Neuronal stem cell (in vitro differentiated cells): ENCODE measurements around the gene NOC2L.

Experiments
- DNase-seq: peaks from one replicate; pipeline ENCODE4 v3.0.0-alpha.2; 2013; ENCODE audit warnings: low spot score
- H2AFZ ChIP-seq: one replicate; pipeline ENCODE4 v1.6.1; 2013; ENCODE audit warnings: mild to moderate bottlenecking, low read length, inconsistent platforms
- H2AK5ac ChIP-seq: 2 replicates; pipeline ENCODE4 v1.6.1; 2013; ENCODE audit warnings: low read depth, mild to moderate bottlenecking, inconsistent platforms, low read length, moderate library complexity, mixed read lengths
- H2BK120ac ChIP-seq: 2 replicates; pipeline ENCODE4 v1.6.1; 2013; ENCODE audit warnings: low read depth, mild to moderate bottlenecking, inconsistent platforms, low read length, moderate library complexity, mixed read lengths
- H2BK12ac ChIP-seq: one replicate; pipeline ENCODE4 v1.6.1; 2013; ENCODE audit warnings: low read length, inconsistent platforms
- H2BK15ac ChIP-seq: 2 replicates; pipeline ENCODE4 v1.6.1; 2013; ENCODE audit warnings: mild to moderate bottlenecking, low read length, inconsistent platforms, mixed read lengths
- H2BK5ac ChIP-seq: one replicate; pipeline ENCODE4 v1.6.1; 2013; ENCODE audit warnings: inconsistent platforms, mild to moderate bottlenecking, low read length, moderate library complexity
- H3K14ac ChIP-seq: one replicate; pipeline ENCODE4 v1.6.1; 2013; ENCODE audit warnings: low read length, inconsistent platforms
- H3K18ac ChIP-seq: 2 replicates; pipeline ENCODE4 v1.6.1; 2013; ENCODE audit warnings: low read length, inconsistent platforms
- H3K23ac ChIP-seq: 2 replicates; pipeline ENCODE4 v1.6.1; 2013; ENCODE audit warnings: low read depth, mild to moderate bottlenecking, mixed read lengths, low read length, inconsistent platforms; ENCODE audit not compliant: poor library complexity
- H3K27ac ChIP-seq: replicated peaks from 3 replicates; pipeline ENCODE4 v1.5.1; 2013; ENCODE audit warnings: low read length, inconsistent platforms
- H3K27me3 ChIP-seq, 3 experiments: 2 replicates each; pipeline ENCODE4 v1.6.1; 2013; ENCODE audit warnings: low read length in 3 of 3, mild to moderate bottlenecking in 2 of 3, inconsistent platforms in 1 of 3, low read depth in 1 of 3, mixed read lengths in 1 of 3, moderate library complexity in 1 of 3; ENCODE audit not compliant: control insufficient read depth in 3 of 3, insufficient read depth in 3 of 3
- H3K36me3 ChIP-seq, 2 donors: replicated peaks in 1 of 2; 2 replicates each; pipeline ENCODE4 v1.6.1; 2013; ENCODE audit warnings: low read length in 2 of 2; ENCODE audit not compliant: control insufficient read depth in 2 of 2, insufficient read depth in 2 of 2
- H3K4ac ChIP-seq: 2 replicates; pipeline ENCODE4 v1.6.1; 2013; ENCODE audit warnings: inconsistent platforms, mild to moderate bottlenecking, low read length, moderate library complexity
- H3K4me1 ChIP-seq, 2 donors: 1 replicate in 1 of 2; 2 replicates in 1 of 2; pipeline ENCODE4 v1.6.1; 2013; ENCODE audit warnings: low read length in 2 of 2, low read depth in 1 of 2; ENCODE audit not compliant: control insufficient read depth in 2 of 2, insufficient read depth in 1 of 2
- H3K4me2 ChIP-seq: one replicate; pipeline ENCODE4 v1.6.1; 2013; ENCODE audit warnings: mild to moderate bottlenecking, low read length, inconsistent platforms; ENCODE audit not compliant: insufficient read depth, poor library complexity, severe bottlenecking
- H3K4me3 ChIP-seq, 2 donors: 2 replicates each; pipeline ENCODE4 v1.5.1; 2013; ENCODE audit warnings: low read length in 2 of 2, mild to moderate bottlenecking in 2 of 2, inconsistent platforms in 1 of 2, moderate library complexity in 1 of 2
- H3K79me1 ChIP-seq: one replicate; pipeline ENCODE4 v1.6.1; 2013; ENCODE audit warnings: low read depth, mild to moderate bottlenecking, inconsistent platforms, low read length, moderate library complexity
- H3K9ac ChIP-seq: one replicate; pipeline ENCODE4 v1.6.1; 2013; ENCODE audit warnings: mild to moderate bottlenecking, low read depth, low read length, inconsistent platforms; ENCODE audit not compliant: poor library complexity
- H3K9me3 ChIP-seq, 2 donors: replicated peaks in 1 of 2; 2 replicates each; pipeline versions ENCODE3 to v1.6.1; 2013; ENCODE audit warnings: low read length in 2 of 2, mild to moderate bottlenecking in 2 of 2, inconsistent platforms in 1 of 2, low read depth in 1 of 2, mixed read lengths in 1 of 2, moderate library complexity in 1 of 2; ENCODE audit not compliant: control insufficient read depth in 2 of 2, insufficient read depth in 1 of 2
- H4K8ac ChIP-seq: one replicate; pipeline ENCODE4 v1.6.1; 2013; ENCODE audit warnings: low read depth, mild to moderate bottlenecking, inconsistent platforms, low read length, moderate library complexity
- H4K91ac ChIP-seq: one replicate; pipeline ENCODE4 v1.6.1; 2013; ENCODE audit warnings: low read length, low read depth, mild to moderate bottlenecking, inconsistent platforms; ENCODE audit not compliant: poor library complexity
- WGBS, 2 donors: extraction: QIAGEN DNeasy Blood & Tissue Kit; methylation state at CpG; one replicate each; pipeline ENCODE4 v1.1.7; 2013; ENCODE audit warnings: missing lambda C conversion rate in 2 of 2, mixed read lengths in 1 of 2; ENCODE audit not compliant: insufficient read length in 2 of 2, insufficient replicate concordance in 1 of 2; ENCODE audit errors: extremely low coverage in 2 of 2; 5-methylcytosine and 5-hydroxymethylcytosine counted together

Gene NOC2L

GRCh38 chr1:972726-973458 is 13.8 kb upstream of the NOC2L start:
- no peak overlapping the region for H3K4me3 ChIP-seq
- no peaks in the 10 kb centered on the region for H3K79me1 ChIP-seq
- no peak overlapping the region for H4K8ac ChIP-seq
- no peak overlapping the region for H3K14ac ChIP-seq
- H4K91ac ChIP-seq = no peak overlapping the region
- H3K36me3 ChIP-seq = peaks cover 0 to 2% of the 10 kb centered on the region in 2 donors
- peak overlapping the region; percentile 76 for H3K4ac ChIP-seq
- no peak overlapping the region for H2BK5ac ChIP-seq
- H3K27ac ChIP-seq = no peak overlapping the region
- WGBS, 2 donors = no CpG with 5 or more reads among the region's 28 CpGs
- peak overlapping the region; percentile 75 for H2BK15ac ChIP-seq
- H2AFZ ChIP-seq = no peak overlapping the region
- H3K9me3 ChIP-seq = peaks cover 0 to 6% of the 10 kb centered on the region in 2 donors
- no peak overlapping the region for H2BK12ac ChIP-seq
- peak overlapping the region; percentile 81 for H2BK120ac ChIP-seq
- no peak for DNase-seq
- no peak overlapping the region for H3K23ac ChIP-seq
- H3K9ac ChIP-seq = peak overlapping the region; percentile 60
- H2AK5ac ChIP-seq = peak overlapping the region; percentile 90
- H3K4me1 ChIP-seq = peaks cover 1 to 4% of the 10 kb centered on the region in 2 donors
- H3K4me2 ChIP-seq = no peak overlapping the region
- peaks cover 7 to 81% (median 51%) of the 10 kb centered on the region in 3 experiments for H3K27me3 ChIP-seq
- peak overlapping the region; percentile 48 for H3K18ac ChIP-seq

- peak overlapping the region; percentile 94 for H2AK5ac ChIP-seq
- no peak overlapping the region for H4K91ac ChIP-seq
- H3K14ac ChIP-seq = peak overlapping the region; percentile 82
- H2BK5ac ChIP-seq = no peak overlapping the region
- no peaks in the 10 kb centered on the region for H3K79me1 ChIP-seq
- H3K27me3 ChIP-seq = peaks cover 11 to 91% (median 61%) of the 10 kb centered on the region in 3 experiments
- H3K4ac ChIP-seq = no peak overlapping the region
- H2AFZ ChIP-seq = no peak overlapping the region
- H3K9ac ChIP-seq = no peak overlapping the region
- no CpG with 5 or more reads among the region's 34 CpGs for WGBS, 2 donors
- H3K4me2 ChIP-seq = no peak overlapping the region
- peaks cover 0 to 6% of the 10 kb centered on the region in 2 donors for H3K9me3 ChIP-seq
- no peak overlapping the region for H3K4me3 ChIP-seq
- H2BK120ac ChIP-seq = no peak overlapping the region
- DNase-seq = no peak
- H3K4me1 ChIP-seq = peaks cover 3 to 6% of the 10 kb centered on the region in 2 donors
- no peak overlapping the region for H2BK12ac ChIP-seq
- no peak overlapping the region for H4K8ac ChIP-seq
- no peak overlapping the region for H3K27ac ChIP-seq
- peak overlapping the region; percentile 65 for H3K23ac ChIP-seq
- no peak overlapping the region for H2BK15ac ChIP-seq
- peaks cover 0 to 2% of the 10 kb centered on the region in 2 donors for H3K36me3 ChIP-seq
- H3K18ac ChIP-seq = peak overlapping the region; percentile 38
Observed at GRCh38 chr1:971751-972506, 12.9 kb upstream of the NOC2L start.

GRCh38 chr1:970973-971730 is 12.1 kb upstream of the NOC2L start:
- H2BK120ac ChIP-seq = no peak overlapping the region
- H3K4me1 ChIP-seq = peaks cover 2 to 13% of the 10 kb centered on the region in 2 donors
- H3K9me3 ChIP-seq = peaks cover 0 to 6% of the 10 kb centered on the region in 2 donors
- H3K23ac ChIP-seq = no peak overlapping the region
- H3K9ac ChIP-seq = no peak overlapping the region
- no CpG with 5 or more reads among the region's 42 CpGs for WGBS, 2 donors
- H3K36me3 ChIP-seq = peaks cover 0 to 2% of the 10 kb centered on the region in 2 donors
- no peak overlapping the region for H3K4me3 ChIP-seq
- no peak overlapping the region for H4K91ac ChIP-seq
- DNase-seq = no peak
- H3K18ac ChIP-seq = peak overlapping the region; percentile 64
- H2BK15ac ChIP-seq = peak overlapping the region; percentile 58
- peaks cover 15 to 97% (median 69%) of the 10 kb centered on the region in 3 experiments for H3K27me3 ChIP-seq
- no peak overlapping the region for H3K4ac ChIP-seq
- H3K4me2 ChIP-seq = no peak overlapping the region
- no peak overlapping the region for H4K8ac ChIP-seq
- H3K27ac ChIP-seq = no peak overlapping the region
- H2AK5ac ChIP-seq = peak overlapping the region; percentile 61
- no peak overlapping the region for H2BK5ac ChIP-seq
- H3K79me1 ChIP-seq = no peaks in the 10 kb centered on the region
- H2AFZ ChIP-seq = no peak overlapping the region
- H3K14ac ChIP-seq = no peak overlapping the region
- H2BK12ac ChIP-seq = no peak overlapping the region
